Cardiac muscle cell (in vitro differentiated cells and primary cell): ENCODE data around the gene TLE7. TPM values are rescaled to one million over a fixed set of nuclear protein-coding genes. Genes with fewer than 3 reads are reported as not detected.

Experiments used
- DNase-seq, 2 donors: peaks; one replicate each; pipeline versions ENCODE4 v3.0.0 to v3.0.0-alpha.2; 2010 to 2017; ENCODE audit warnings: low read depth in 1 of 2, low spot score in 1 of 2
- H3K27ac ChIP-seq: fragments of 200-600 bp; sonication (generic); 2 replicates; pipeline ENCODE4 v1.5.1; 2016
- H3K27me3 ChIP-seq: fragments of 200-600 bp; sonication (generic); 2 replicates; pipeline ENCODE4 v1.6.0; 2016; ENCODE audit warnings: control low read depth
- H3K36me3 ChIP-seq: fragments of 200-600 bp; sonication (generic); 2 replicates; pipeline ENCODE4 v1.5.1; 2016; ENCODE audit warnings: control low read depth
- H3K4me1 ChIP-seq: fragments of 200-600 bp; sonication (generic); 2 replicates; pipeline ENCODE4 v1.8.1; 2017; ENCODE audit warnings: low read depth, mild to moderate bottlenecking, mixed run types
- H3K4me3 ChIP-seq: fragments of 200-600 bp; sonication (generic); 2 replicates; pipeline ENCODE4 v1.5.1; 2016; ENCODE audit warnings: mild to moderate bottlenecking
- H3K9me3 ChIP-seq: fragments of 200-600 bp; sonication (generic); 2 replicates; pipeline ENCODE4 v1.5.1; 2017; ENCODE audit warnings: low read depth, mild to moderate bottlenecking, control low read depth
- CTCF ChIP-seq: IDR thresholded peaks from 2 replicates; pipeline ENCODE4 v1.5.1; 2012; ENCODE audit warnings: low read depth, mild to moderate bottlenecking, low read length
- polyA plus RNA-seq: library from polyadenylated mRNA; unstranded; fragments of >200 nt; fragmentation: Nextera tagmentation; extraction: Ambion mirVana; gene quantifications from 2 replicates; pipeline ENCODE4 v1.2.1, GENCODE V29; 2016
- total RNA-seq: library from RNA; depleted of rRNA; stranded (reverse); fragments of >200 nt; gene quantifications from 2 replicates; pipeline ENCODE4 v1.2.3, GENCODE V29; 2016

The TLE7 gene
- total and polyA plus RNA-seq, 2 experiments from 2014 or later = not detected

GRCh38 chr16:71482569-71482968 lies 40.7 kb upstream of the TLE7 start:
- no peak for TF ChIP-seq CTCF
- Histone ChIP-seq H3K27me3 (peaks cover 3% of the 10 kb centered on the region), H3K4me3 (no peak overlapping the region), H3K9me3 (no peaks in the 10 kb centered on the region), H3K27ac (no peak overlapping the region), H3K4me1 (no peaks in the 10 kb centered on the region), H3K36me3 (no peaks in the 10 kb centered on the region)
- DNase-seq = no peak

GRCh38 chr16:71480956-71481355 lies 39.1 kb upstream of the TLE7 start:
- Histone ChIP-seq H3K27me3 (no peaks in the 10 kb centered on the region), H3K27ac (no peak overlapping the region), H3K9me3 (no peaks in the 10 kb centered on the region), H3K4me1 (no peaks in the 10 kb centered on the region), H3K36me3 (peaks cover 9% of the 10 kb centered on the region), H3K4me3 (no peak overlapping the region)
- no peak for TF ChIP-seq CTCF
- no peak for DNase-seq

- Histone ChIP-seq H3K27me3 (no peaks in the 10 kb centered on the region), H3K36me3 (peaks cover 9% of the 10 kb centered on the region), H3K27ac (no peak overlapping the region), H3K4me1 (no peaks in the 10 kb centered on the region), H3K9me3 (no peaks in the 10 kb centered on the region), H3K4me3 (no peak overlapping the region)
- peak; percentile 73 for TF ChIP-seq CTCF
- peak; percentile 32 to 66 for DNase-seq
These were observed 37.6 kb upstream of the TLE7 start for GRCh38 chr16:71479420-71479819.

- H3K27ac ChIP-seq = no peak overlapping the region
- no peaks in the 10 kb centered on the region for H3K9me3 ChIP-seq
- no peak for TF ChIP-seq CTCF
- H3K27me3 ChIP-seq = no peaks in the 10 kb centered on the region
- H3K36me3 ChIP-seq = peaks cover 9% of the 10 kb centered on the region
- H3K4me3 ChIP-seq = no peak overlapping the region
- DNase-seq = no peak
- no peaks in the 10 kb centered on the region for H3K4me1 ChIP-seq
These were observed 34.7 kb upstream of the TLE7 start for GRCh38 chr16:71476457-71477124.

GRCh38 chr16:71474864-71475263 lies 33.0 kb upstream of the TLE7 start:
- Histone ChIP-seq H3K4me3 (no peak overlapping the region), H3K9me3 (no peaks in the 10 kb centered on the region), H3K36me3 (peaks cover 9% of the 10 kb centered on the region), H3K27me3 (no peaks in the 10 kb centered on the region), H3K27ac (no peak overlapping the region), H3K4me1 (no peaks in the 10 kb centered on the region)
- no peak for TF ChIP-seq CTCF
- peak in 1 of 2 donors; percentile 47 for DNase-seq
